Activated T-cell treated with anti-CD3 and anti-CD28 coated beads for 1 hour (primary cell): ENCODE measurements around the gene RNF225.
"Not testable (repeated sequence)": the region's sequence is repeated elsewhere in the genome, so short reads cannot be mapped to it uniquely, and the experiment has no call there.

Experiments used
- DNase-seq: peaks from one replicate; pipeline ENCODE4 v3.0.0-alpha.2; 2020; ENCODE audit warnings: low read depth

RNF225 gene

DNA sequence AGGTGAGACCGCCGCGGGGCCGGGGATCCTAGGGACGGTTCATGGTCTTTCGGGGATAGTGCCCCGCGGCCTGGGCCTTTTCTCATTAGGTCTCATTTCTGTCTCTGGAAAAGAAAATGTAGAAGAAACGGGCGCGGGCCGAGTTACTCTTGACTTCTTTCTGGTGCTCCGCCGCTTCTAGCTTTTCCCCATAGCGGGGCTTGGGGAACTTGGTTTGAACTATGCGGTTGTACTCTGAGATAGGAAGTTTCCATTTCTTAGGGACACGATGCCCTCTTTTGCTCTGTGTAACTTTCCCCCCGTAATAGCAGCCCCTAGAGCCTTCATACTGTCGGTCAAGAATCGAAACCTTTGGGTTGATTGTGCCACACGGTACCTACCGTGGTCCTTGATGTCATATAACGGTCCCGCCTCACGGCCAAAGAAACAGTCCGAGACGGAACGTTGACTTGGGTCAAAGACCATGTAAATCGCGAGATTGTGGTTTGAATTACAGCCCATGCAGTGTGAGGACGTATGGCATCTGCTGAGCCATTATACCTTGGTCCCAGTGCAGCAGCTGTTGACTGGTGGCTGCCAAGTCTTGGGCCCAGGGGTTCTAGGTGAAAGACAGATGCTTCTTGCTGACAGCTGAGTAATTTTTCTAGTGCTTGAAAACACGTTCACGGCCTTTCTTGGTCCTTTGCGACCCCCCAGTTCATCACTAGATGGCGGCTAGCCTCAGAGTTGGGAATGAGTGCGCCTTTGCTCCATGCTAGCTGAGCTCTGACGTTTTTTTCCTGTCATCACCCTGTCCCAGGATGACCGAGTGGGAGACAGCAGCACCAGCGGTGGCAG lies 7.9 kb upstream of the RNF225 start:
- no peak for DNase-seq

DNA sequence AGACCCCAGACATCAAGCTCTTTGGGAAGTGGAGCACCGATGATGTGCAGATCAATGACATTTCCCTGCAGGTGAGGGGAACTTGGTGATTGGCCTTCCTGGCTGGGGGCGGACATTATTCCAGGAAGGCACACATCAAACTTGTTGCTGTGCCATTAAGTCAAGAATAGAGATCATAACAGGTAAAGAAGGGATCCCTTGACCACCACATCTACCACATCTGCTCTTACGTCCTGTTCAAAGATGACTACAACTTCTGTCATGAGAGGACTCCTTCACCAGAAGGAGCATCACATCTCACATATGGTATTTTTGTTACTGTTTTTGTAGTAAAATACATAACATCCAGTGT lies 7.3 kb upstream of the RNF225 start:
- no peak for DNase-seq

GRCh38 chr19:58392945-58393724 lies 2.3 kb upstream of the RNF225 start:
- DNase-seq: no peak

- DNase-seq: no peak
These were observed 1.8 kb upstream of the RNF225 start for GRCh38 chr19:58393725-58394033.

GRCh38 chr19:58394821-58395219 lies 636 bp upstream of the RNF225 start:
- DNase-seq: no peak

DNA sequence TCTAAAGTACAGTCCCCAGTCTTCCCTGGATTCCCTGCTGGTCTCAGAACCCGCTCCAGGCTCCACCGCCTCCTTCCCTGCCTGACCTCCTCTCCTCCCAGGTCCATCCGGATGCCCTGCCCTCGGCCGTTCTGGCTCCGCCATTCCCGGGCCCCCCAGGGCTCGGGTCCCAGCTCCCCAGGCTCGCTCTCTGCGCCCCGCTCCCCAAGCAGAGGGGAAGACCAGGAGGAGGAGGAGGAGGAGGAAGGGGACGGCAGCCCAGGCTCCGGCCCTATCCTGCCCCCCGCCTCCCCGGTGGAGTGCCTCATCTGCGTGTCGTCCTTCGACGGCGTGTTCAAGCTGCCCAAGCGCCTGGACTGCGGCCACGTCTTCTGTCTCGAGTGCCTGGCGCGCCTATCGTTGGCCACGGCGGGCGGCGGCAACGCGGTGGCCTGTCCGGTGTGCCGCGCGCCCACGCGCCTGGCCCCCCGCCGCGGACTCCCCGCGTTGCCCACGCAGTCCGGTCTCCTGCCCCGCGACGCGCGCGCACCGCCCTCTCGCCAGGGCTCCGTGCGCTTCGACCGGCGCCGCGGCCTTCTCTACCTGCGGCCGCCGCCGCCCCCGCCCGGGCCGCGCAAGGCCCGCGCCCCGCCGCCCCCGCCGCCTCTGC lies 647 bp downstream of the RNF225 start:
- DNase-seq: no peak

- no peak for DNase-seq
These were observed 1.5 kb downstream of the RNF225 start for GRCh38 chr19:58396691-58397532.

GRCh38 chr19:58397533-58398037 lies 2.1 kb downstream of the RNF225 start:
- no peak for DNase-seq

- DNase-seq: no peak
These were observed 2.6 kb downstream of the RNF225 start for GRCh38 chr19:58398087-58398486.

DNA sequence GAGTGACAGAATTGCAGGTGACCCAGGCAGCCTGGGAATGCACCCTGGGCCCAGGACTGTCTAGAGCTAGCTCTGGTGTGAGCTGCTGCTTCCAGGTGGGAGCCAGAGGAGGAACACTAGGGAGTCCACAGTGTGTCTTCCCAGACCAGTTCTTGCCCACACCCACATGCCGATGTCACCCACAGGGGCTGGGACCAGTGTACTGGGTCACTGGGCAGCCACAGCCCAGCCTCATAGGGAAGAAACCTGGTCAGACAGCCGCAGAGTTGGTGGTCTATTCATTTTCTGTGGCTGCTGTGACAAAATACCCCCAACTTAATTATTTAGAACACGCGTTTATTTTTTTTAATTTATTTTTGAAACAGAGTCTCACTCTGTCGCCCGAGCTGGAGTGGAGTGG lies 3.1 kb downstream of the RNF225 start:
- no peak for DNase-seq

DNA sequence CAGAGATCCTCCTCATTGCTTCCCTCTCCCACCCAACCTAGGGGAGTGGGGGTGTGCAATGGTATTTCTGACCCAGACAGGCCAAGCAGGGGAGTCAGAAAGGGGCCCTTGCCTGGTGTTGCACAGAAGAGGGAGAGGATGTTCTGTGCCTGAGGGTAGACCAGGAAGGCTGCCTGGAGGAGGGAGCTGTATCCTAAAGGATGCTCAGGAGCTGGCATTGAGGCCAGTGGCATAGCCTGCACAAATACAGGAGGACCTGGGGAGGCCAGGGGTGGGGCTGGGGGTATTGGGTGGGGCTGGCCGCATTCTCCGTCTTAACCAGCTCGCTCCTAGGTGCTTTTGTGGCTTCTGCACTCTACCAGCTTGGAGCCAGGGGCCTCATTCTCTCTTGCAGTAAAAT lies 4.4 kb downstream of the RNF225 start:
- no peak for DNase-seq

GRCh38 chr19:58400316-58400915 lies 5.0 kb downstream of the RNF225 start:
- no peak for DNase-seq

DNA sequence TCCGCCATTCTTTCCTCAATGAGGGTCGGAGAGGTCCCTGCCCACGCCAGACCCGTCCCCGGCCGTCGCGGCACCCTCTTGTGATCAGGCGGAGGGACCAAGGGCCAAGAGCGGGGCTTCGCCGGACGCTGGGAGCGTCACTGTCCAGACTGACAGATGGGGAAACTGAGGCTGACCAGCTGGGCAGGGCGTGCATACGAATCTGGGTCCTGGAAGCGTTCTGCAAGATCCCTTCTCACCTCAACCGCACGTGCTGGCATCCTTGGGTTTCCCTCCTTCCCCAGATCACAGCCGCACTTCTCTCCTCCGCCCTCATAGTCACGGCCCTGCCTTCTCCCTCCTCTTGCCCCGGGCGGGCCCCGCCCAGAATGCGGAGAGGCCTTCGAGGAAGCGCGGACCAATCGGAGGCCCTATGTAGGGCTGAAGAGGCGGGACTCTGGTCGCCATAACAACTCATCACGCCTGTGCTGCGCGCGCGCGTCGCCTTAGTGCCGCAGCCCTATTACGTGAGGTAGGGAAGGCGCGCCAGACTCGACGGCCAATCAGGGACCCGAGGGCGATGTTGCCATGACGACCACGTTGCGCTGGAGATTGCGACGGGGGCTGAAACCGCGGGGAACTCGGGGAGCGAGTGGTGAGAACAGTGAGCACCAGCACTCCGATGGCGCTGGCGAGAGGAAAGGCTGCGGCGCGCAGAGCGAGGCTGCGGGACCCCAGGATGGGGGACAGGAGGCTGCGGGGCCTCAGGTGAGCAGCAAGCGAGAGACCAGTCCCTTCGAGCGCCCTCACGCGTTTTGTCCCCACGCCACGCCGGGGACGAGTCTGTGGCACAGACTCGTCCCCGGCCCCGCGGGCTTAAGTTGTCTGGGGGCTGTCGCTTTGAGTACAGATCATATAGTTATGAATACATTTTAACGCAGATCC lies 5.7 kb downstream of the RNF225 start:
- DNase-seq: peak; percentile 98

DNA sequence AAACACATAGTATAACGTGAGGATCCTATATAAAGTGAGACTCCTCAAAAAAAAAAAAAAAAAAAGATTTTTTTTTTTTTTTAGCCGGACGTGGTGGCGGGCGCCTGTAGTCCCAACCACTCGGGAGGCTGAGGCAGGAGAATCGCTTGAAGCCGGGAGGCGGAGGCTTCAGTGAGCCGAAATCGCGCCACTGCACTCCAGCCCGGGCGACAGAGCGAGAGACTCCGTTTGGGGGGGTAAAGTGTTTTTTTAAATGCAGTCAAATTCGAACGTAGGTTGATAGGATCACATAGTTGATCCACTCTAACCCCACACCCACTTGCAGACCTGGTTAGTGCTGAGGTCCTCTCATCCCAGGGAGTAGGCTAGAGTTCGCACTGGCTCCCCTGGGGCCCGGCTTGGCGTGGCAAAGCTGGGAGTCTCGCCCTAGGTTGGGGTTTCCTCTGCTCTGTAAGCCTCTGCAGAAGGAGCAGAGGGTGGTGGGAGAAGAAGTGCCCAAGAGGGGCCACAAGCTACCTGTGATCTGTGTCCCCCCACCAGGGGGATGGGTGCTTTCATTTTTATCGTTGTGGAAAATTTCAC lies 6.5 kb downstream of the RNF225 start:
- no peak for DNase-seq

GRCh38 chr19:58403920-58404478 lies 8.5 kb downstream of the RNF225 start:
- DNase-seq: not testable (repeated sequence)

DNA sequence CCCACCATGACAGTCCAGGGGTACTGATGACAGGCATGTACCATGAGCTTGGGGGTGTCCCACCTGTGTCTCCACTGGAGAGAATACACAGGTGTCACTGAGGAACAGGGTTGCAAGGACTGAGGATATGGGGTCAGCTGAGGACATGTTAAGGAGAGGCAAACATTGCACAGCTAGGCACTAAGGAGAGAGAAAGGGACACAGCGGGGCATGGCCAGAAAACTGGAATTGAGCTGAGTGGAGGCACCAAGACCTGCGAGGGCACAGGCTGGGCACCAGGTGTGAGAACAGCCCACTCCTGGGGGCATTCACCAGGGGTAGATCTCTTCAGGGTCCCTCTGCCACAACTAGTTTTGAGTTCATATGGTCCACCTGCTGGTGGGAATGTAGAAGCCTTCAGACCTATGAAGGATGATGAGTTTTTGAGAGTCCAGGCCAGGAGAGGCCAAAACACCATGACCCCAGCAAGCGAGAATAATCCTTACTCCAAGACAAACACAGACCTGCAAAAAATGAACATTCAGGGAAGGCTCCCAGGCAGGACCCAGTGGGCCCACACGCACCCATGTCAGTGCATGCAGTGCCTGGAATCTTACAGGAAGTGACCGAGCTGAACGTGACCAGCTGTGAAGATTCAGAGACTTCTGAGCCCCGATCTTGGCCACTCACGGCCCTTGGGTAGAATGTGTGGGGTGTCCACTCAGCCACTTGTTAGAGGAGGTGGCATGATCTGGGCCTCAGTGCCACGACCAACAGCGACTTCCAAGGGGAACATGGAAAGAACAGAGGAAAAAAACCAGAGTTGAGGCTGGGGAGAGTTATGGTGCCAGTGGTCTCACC lies 11.6 kb downstream of the RNF225 start:
- no peak for DNase-seq

DNA sequence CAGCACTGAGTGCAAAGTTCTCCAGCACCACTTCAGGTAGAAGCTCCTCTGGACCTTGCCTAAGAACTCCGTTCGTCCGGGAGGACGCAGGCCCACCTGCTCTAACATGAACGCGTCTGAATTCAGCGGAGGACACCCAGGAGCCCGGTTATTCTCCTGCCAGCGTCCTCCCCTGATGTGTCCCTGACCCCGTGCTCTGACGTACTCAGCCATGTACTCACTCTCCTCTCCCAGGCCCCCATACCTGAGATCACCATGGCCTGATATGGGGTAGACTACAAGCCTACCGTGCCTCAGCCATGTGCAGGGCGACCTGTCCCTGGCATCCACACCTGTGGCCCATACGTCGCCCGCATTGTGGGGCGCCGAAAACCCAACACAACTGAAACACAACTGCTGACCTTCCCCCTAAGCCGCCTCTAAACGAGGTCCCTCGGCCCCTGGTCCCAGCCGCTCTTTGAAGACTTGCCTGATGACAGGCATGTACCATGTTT lies 12.2 kb downstream of the RNF225 start:
- DNase-seq: no peak

GRCh38 chr19:58408152-58409009 lies 12.9 kb downstream of the RNF225 start, which contains the start of gene ZNF584:
Gene ZNF584, plus strand, starts transcription at chr19:58408649. Its CDS starts 499 bp downstream, at chr19:58409148.
- DNase-seq: peak; percentile 91
